Measurements from ENCODE around the gene UBE2F.

The UBE2F gene

DNA sequence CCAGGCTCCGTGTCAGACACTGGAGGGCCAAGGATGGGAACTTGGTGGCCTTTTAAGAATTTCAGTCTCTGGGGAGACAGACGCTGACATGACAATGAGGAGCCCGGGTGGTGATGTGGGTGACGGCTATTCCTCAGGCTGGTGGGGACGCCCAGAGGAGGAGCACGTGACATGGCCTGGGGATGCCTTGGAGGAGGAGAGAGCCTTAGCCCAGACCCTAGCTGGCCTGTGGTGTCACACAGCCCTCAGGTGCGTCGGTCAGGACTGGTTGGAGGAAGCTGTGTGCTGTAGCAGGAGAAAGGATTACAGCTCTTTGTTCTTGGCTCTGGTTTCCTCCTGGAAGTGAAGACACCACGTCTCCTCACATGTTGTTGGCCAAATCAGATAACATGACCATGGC, 54.0 kb downstream of the UBE2F start:
- DNase-seq = no peak
- no peaks in the 10 kb centered on the region for H3K9me3 ChIP-seq (ENCODE audit: insufficient read depth, low read depth, low read length)
- H4K12ac ChIP-seq (ENCODE audit: low read depth, low read length) = no peak overlapping the region
- H2BK120ac ChIP-seq (ENCODE audit: insufficient read depth, low read length, poor library complexity) = no peak overlapping the region
- no CpG with 5 or more reads among the region's 9 CpGs for WGBS (ENCODE audit: extremely low coverage, insufficient coverage, insufficient read length)
- no peak overlapping the region for H3K9ac ChIP-seq (ENCODE audit: low read length)
- no peak overlapping the region for H4K91ac ChIP-seq (ENCODE audit: low read depth, low read length)
- H2AFZ ChIP-seq (ENCODE audit: insufficient read depth, low read length, poor library complexity) = no peak overlapping the region
- H3K4me2 ChIP-seq (ENCODE audit: low read length) = no peak overlapping the region
- H3K4me1 ChIP-seq (ENCODE audit: control insufficient read depth in 1 of 2, insufficient read depth in 2 of 2, low read length in 2 of 2) = peaks cover 0 to 2% of the 10 kb centered on the region in 2 experiments
- no peak overlapping the region for H3K23ac ChIP-seq (ENCODE audit: low read length)
- H2BK5ac ChIP-seq (ENCODE audit: low read depth, low read length, poor library complexity) = no peak overlapping the region
- H2BK12ac ChIP-seq (ENCODE audit: low read length) = no peak overlapping the region
- no peak overlapping the region for H3K4ac ChIP-seq (ENCODE audit: low read depth, low read length)
- H3K36me3 ChIP-seq (ENCODE audit: control insufficient read depth in 1 of 2, insufficient read depth in 2 of 2, low read length in 2 of 2) = peaks cover 12% of the 10 kb centered on the region in 2 experiments
- no peak overlapping the region for H3K14ac ChIP-seq (ENCODE audit: low read length)
- no peak overlapping the region for H3K4me3 ChIP-seq (ENCODE audit: low read depth, low read length)
- no peak overlapping the region for H4K8ac ChIP-seq (ENCODE audit: low read depth, low read length)
- no peak overlapping the region for H2AK5ac ChIP-seq (ENCODE audit: low read length)
- no peaks in the 10 kb centered on the region for H3K79me1 ChIP-seq (ENCODE audit: low read length)
- no peak overlapping the region for H3K27ac ChIP-seq (ENCODE audit: low read depth, low read length)
- no peaks in the 10 kb centered on the region for H3K27me3 ChIP-seq (ENCODE audit: insufficient read depth, low read length)
- H3K18ac ChIP-seq (ENCODE audit: low read length) = no peak overlapping the region
- H3K79me2 ChIP-seq (ENCODE audit: control insufficient read depth, insufficient read depth, low read length, poor library complexity) = no peaks in the 10 kb centered on the region

DNA sequence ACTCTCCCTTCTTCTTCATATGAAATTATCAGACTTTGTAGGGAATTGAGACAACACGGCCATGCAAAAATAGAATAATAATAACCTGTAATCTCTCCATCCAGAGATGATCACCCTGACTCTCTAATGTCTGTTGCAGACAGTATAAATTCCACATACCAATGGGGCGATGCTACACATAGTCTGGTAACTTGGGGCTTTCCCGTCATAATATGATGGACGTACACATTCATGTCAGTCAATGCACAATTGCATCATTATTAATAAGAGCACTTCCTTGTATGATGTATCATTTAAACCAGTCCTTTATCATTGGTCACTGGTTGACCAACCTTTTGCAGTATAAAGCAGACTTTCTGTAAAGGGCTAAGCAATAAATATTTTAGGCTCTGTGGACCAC, 54.5 kb downstream of the UBE2F start:
- H3K4me2 ChIP-seq (ENCODE audit: low read length) = no peak overlapping the region
- no peak overlapping the region for H4K8ac ChIP-seq (ENCODE audit: low read depth, low read length)
- no peak overlapping the region for H3K14ac ChIP-seq (ENCODE audit: low read length)
- H3K27ac ChIP-seq (ENCODE audit: low read depth, low read length) = no peak overlapping the region
- H3K79me1 ChIP-seq (ENCODE audit: low read length) = no peaks in the 10 kb centered on the region
- H2BK12ac ChIP-seq (ENCODE audit: low read length) = no peak overlapping the region
- no peak overlapping the region for H3K9ac ChIP-seq (ENCODE audit: low read length)
- H3K18ac ChIP-seq (ENCODE audit: low read length) = no peak overlapping the region
- H3K27me3 ChIP-seq (ENCODE audit: insufficient read depth, low read length) = no peaks in the 10 kb centered on the region
- no CpG with 5 or more reads among the region's 4 CpGs for WGBS (ENCODE audit: extremely low coverage, insufficient coverage, insufficient read length)
- no peak overlapping the region for H3K23ac ChIP-seq (ENCODE audit: low read length)
- H3K4me1 ChIP-seq (ENCODE audit: control insufficient read depth in 1 of 2, insufficient read depth in 2 of 2, low read length in 2 of 2) = peaks cover 0 to 2% of the 10 kb centered on the region in 2 experiments
- H2BK120ac ChIP-seq (ENCODE audit: insufficient read depth, low read length, poor library complexity) = no peak overlapping the region
- H4K91ac ChIP-seq (ENCODE audit: low read depth, low read length) = no peak overlapping the region
- H2BK5ac ChIP-seq (ENCODE audit: low read depth, low read length, poor library complexity) = no peak overlapping the region
- no peak for DNase-seq
- H2AK5ac ChIP-seq (ENCODE audit: low read length) = no peak overlapping the region
- no peaks in the 10 kb centered on the region for H3K9me3 ChIP-seq (ENCODE audit: insufficient read depth, low read depth, low read length)
- no peak overlapping the region for H3K4ac ChIP-seq (ENCODE audit: low read depth, low read length)
- H4K12ac ChIP-seq (ENCODE audit: low read depth, low read length) = no peak overlapping the region
- H2AFZ ChIP-seq (ENCODE audit: insufficient read depth, low read length, poor library complexity) = no peak overlapping the region
- peaks cover 12% of the 10 kb centered on the region in 2 experiments for H3K36me3 ChIP-seq (ENCODE audit: control insufficient read depth in 1 of 2, insufficient read depth in 2 of 2, low read length in 2 of 2)
- H3K4me3 ChIP-seq (ENCODE audit: low read depth, low read length) = no peak overlapping the region
- no peaks in the 10 kb centered on the region for H3K79me2 ChIP-seq (ENCODE audit: control insufficient read depth, insufficient read depth, low read length, poor library complexity)

- Histone ChIP-seq H2BK12ac (ENCODE audit: low read length) (no peak overlapping the region), H3K27me3 (ENCODE audit: insufficient read depth, low read length) (no peaks in the 10 kb centered on the region)
- no CpG with 5 or more reads among the region's 5 CpGs for WGBS (ENCODE audit: extremely low coverage, insufficient coverage, insufficient read length)
Measured at GRCh38 chr2:238022594-238023157, 55.9 kb downstream of the UBE2F start.

DNA sequence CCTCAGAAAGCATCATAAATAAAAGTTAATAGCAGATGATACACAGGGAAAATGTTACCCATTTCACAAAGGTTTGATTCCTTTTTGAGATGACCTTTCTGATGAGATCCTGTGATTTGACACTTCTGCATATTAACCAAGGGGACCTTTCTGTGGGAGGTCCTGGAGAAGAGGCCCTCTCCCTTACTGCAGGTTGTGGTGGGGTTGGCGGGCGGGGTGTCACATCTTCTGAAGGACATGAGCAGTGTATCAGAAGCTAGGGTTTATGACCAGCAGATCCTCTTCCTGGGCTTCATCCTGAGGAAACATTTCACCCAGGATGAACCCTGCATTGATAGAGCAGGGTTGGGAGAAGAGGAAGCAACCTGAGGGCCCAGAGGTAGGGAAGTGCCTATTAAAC, 56.8 kb downstream of the UBE2F start:
- H3K4me1 ChIP-seq (ENCODE audit: control insufficient read depth in 1 of 2, insufficient read depth in 2 of 2, low read length in 2 of 2) = peaks cover 0 to 2% of the 10 kb centered on the region in 2 experiments
- H3K18ac ChIP-seq (ENCODE audit: low read length) = no peak overlapping the region
- H2AFZ ChIP-seq (ENCODE audit: insufficient read depth, low read length, poor library complexity) = no peak overlapping the region
- H3K4ac ChIP-seq (ENCODE audit: low read depth, low read length) = no peak overlapping the region
- no peak overlapping the region for H2BK5ac ChIP-seq (ENCODE audit: low read depth, low read length, poor library complexity)
- H3K14ac ChIP-seq (ENCODE audit: low read length) = no peak overlapping the region
- H3K9me3 ChIP-seq (ENCODE audit: insufficient read depth, low read depth, low read length) = no peaks in the 10 kb centered on the region
- H3K79me1 ChIP-seq (ENCODE audit: low read length) = no peaks in the 10 kb centered on the region
- H3K27me3 ChIP-seq (ENCODE audit: insufficient read depth, low read length) = no peaks in the 10 kb centered on the region
- H4K12ac ChIP-seq (ENCODE audit: low read depth, low read length) = no peak overlapping the region
- H4K91ac ChIP-seq (ENCODE audit: low read depth, low read length) = no peak overlapping the region
- H2BK120ac ChIP-seq (ENCODE audit: insufficient read depth, low read length, poor library complexity) = no peak overlapping the region
- H3K79me2 ChIP-seq (ENCODE audit: control insufficient read depth, insufficient read depth, low read length, poor library complexity) = no peaks in the 10 kb centered on the region
- H4K8ac ChIP-seq (ENCODE audit: low read depth, low read length) = no peak overlapping the region
- H2BK12ac ChIP-seq (ENCODE audit: low read length) = no peak overlapping the region
- no peak overlapping the region for H3K23ac ChIP-seq (ENCODE audit: low read length)
- H3K27ac ChIP-seq (ENCODE audit: low read depth, low read length) = no peak overlapping the region
- no peak overlapping the region for H3K9ac ChIP-seq (ENCODE audit: low read length)
- H2AK5ac ChIP-seq (ENCODE audit: low read length) = no peak overlapping the region
- no peak for DNase-seq
- no peak overlapping the region for H3K4me3 ChIP-seq (ENCODE audit: low read depth, low read length)
- H3K36me3 ChIP-seq (ENCODE audit: control insufficient read depth in 1 of 2, insufficient read depth in 2 of 2, low read length in 2 of 2) = peaks cover 7 to 10% of the 10 kb centered on the region in 2 experiments
- no peak overlapping the region for H3K4me2 ChIP-seq (ENCODE audit: low read length)
- no CpG with 5 or more reads among the region's 2 CpGs for WGBS (ENCODE audit: extremely low coverage, insufficient coverage, insufficient read length)

More at GRCh38 chr2:238022594-238023157, 55.9 kb downstream of the UBE2F start:
- peaks cover 0 to 2% of the 10 kb centered on the region in 2 experiments for H3K4me1 ChIP-seq (ENCODE audit: control insufficient read depth in 1 of 2, insufficient read depth in 2 of 2, low read length in 2 of 2)
- no peak overlapping the region for H4K8ac ChIP-seq (ENCODE audit: low read depth, low read length)
- no peaks in the 10 kb centered on the region for H3K9me3 ChIP-seq (ENCODE audit: insufficient read depth, low read depth, low read length)
- H3K79me1 ChIP-seq (ENCODE audit: low read length) = no peaks in the 10 kb centered on the region
- DNase-seq = no peak
- H3K18ac ChIP-seq (ENCODE audit: low read length) = no peak overlapping the region
- no peak overlapping the region for H3K4me2 ChIP-seq (ENCODE audit: low read length)
- H4K12ac ChIP-seq (ENCODE audit: low read depth, low read length) = no peak overlapping the region
- peaks cover 9 to 11% of the 10 kb centered on the region in 2 experiments for H3K36me3 ChIP-seq (ENCODE audit: control insufficient read depth in 1 of 2, insufficient read depth in 2 of 2, low read length in 2 of 2)
- H2BK120ac ChIP-seq (ENCODE audit: insufficient read depth, low read length, poor library complexity) = no peak overlapping the region
- H3K4ac ChIP-seq (ENCODE audit: low read depth, low read length) = no peak overlapping the region
- H2BK5ac ChIP-seq (ENCODE audit: low read depth, low read length, poor library complexity) = no peak overlapping the region
- H2AK5ac ChIP-seq (ENCODE audit: low read length) = no peak overlapping the region
- no peak overlapping the region for H3K23ac ChIP-seq (ENCODE audit: low read length)
- no peak overlapping the region for H3K9ac ChIP-seq (ENCODE audit: low read length)
- no peaks in the 10 kb centered on the region for H3K79me2 ChIP-seq (ENCODE audit: control insufficient read depth, insufficient read depth, low read length, poor library complexity)
- H3K4me3 ChIP-seq (ENCODE audit: low read depth, low read length) = no peak overlapping the region
- H3K27ac ChIP-seq (ENCODE audit: low read depth, low read length) = no peak overlapping the region
- H2AFZ ChIP-seq (ENCODE audit: insufficient read depth, low read length, poor library complexity) = no peak overlapping the region
- H4K91ac ChIP-seq (ENCODE audit: low read depth, low read length) = no peak overlapping the region
- no peak overlapping the region for H3K14ac ChIP-seq (ENCODE audit: low read length)
